ENCODE measurements around the gene COL12A1.

Gene COL12A1

GRCh38 chr6:75205776-75206575, at the start of gene COL12A1:
Gene COL12A1 (minus strand): TSS chr6:75206053. CDS start chr6:75202792, 3,261 bp downstream.
- peak; percentile 97 for DNase-seq

GRCh38 chr6:75250552-75250951, 44.7 kb upstream of the COL12A1 start:
- DNase-seq = no peak

GRCh38 chr6:75249837-75250236, 44.0 kb upstream of the COL12A1 start:
- no peak for DNase-seq

- no peak for DNase-seq
Observed at GRCh38 chr6:75246386-75246785, 40.5 kb upstream of the COL12A1 start.

GRCh38 chr6:75244063-75244584, 38.3 kb upstream of the COL12A1 start:
- DNase-seq = no peak

- DNase-seq = peak; percentile 99
Observed at GRCh38 chr6:75243333-75244062, 37.6 kb upstream of the COL12A1 start, which contains the start of gene COX7A2. Gene COX7A2 (minus strand): TSS chr6:75243801. CDS start chr6:75243734, 67 bp downstream.

- DNase-seq = no peak
Observed at GRCh38 chr6:75236630-75237029, 30.8 kb upstream of the COL12A1 start.

GRCh38 chr6:75235271-75235670, 29.4 kb upstream of the COL12A1 start:
- no peak for DNase-seq

GRCh38 chr6:75234126-75234865, 28.4 kb upstream of the COL12A1 start:
- no peak for DNase-seq

- no peak for DNase-seq
Observed at GRCh38 chr6:75233092-75233615, 27.3 kb upstream of the COL12A1 start.

GRCh38 chr6:75230484-75231325, 24.9 kb upstream of the COL12A1 start:
- DNase-seq = peak; percentile 11

- DNase-seq = no peak
Observed at GRCh38 chr6:75224303-75224926, 18.6 kb upstream of the COL12A1 start.

GRCh38 chr6:75223428-75223827, 17.6 kb upstream of the COL12A1 start:
- DNase-seq = peak; percentile 30

GRCh38 chr6:75222261-75222660, 16.4 kb upstream of the COL12A1 start:
- no peak for DNase-seq

- no peak for DNase-seq
Observed at GRCh38 chr6:75221116-75221515, 15.3 kb upstream of the COL12A1 start.

GRCh38 chr6:75220357-75220756, 14.5 kb upstream of the COL12A1 start:
- no peak for DNase-seq

- no peak for DNase-seq
Observed at GRCh38 chr6:75219263-75219662, 13.4 kb upstream of the COL12A1 start.

GRCh38 chr6:75217193-75217592, 11.3 kb upstream of the COL12A1 start:
- peak; percentile 16 for DNase-seq

GRCh38 chr6:75215291-75215690, 9.4 kb upstream of the COL12A1 start:
- no peak for DNase-seq

- DNase-seq = no peak
Observed at GRCh38 chr6:75213732-75214131, 7.9 kb upstream of the COL12A1 start.

- DNase-seq = peak; percentile 21
Observed at GRCh38 chr6:75213112-75213511, 7.3 kb upstream of the COL12A1 start.
